Stimulated activated CD8-positive, alpha-beta memory T cell treated with anti-CD3 and anti-CD28 coated beads, Interleukin-4, amount 100 ng/mL, for 4 hours (primary cell): Measurements from ENCODE around the gene CYP2R1.

Source experiments
- DNase-seq, 2 donors: peaks; one replicate each; pipeline ENCODE4 v3.0.0-alpha.2; 2020; ENCODE audit warnings: low read depth in 2 of 2, low spot score in 1 of 2

Gene CYP2R1

DNA sequence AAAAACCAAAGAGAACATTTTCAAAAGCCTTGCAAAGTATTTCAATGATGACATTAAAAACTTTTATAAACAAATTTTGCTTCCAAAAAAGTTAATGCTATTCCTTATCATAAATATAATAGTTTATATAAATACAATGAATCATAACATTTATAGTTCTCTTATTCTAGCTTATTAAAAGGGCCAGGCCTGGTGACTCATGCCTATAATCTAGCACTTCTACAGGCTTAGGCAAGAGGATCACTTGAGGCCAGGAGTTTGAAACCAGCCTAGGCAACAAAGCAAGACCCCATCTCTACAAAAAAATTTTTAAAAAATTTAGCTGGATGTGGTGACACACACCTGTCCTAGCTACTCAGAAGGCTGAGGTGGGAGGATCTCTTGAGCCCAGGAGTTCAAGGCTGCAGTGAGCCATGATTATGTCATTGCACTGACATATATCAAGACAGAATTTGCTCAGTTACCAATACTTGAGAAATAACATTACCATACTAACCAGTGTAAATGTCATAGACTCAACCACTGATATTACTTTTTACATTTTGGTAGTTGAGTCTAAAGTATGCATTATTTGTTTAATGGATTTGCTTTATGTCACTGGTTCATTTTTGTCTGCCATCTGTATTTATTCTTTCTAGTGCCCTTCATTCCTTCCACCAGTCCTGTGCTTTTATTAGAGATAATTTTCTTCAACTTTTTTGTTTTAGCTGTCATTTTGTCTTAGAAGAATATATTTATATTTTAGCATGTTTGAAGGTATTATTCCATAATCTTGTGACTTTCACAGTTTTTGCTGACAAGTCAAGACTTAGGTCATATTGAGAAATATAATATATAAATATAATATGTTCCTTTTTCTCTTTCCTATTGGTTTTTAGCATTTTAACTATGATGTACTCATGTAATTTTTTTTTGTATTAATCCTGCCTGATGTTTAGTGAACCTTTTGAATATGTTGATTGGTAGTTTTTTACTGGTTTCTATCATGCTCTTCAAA lies 56.2 kb downstream of the CYP2R1 start:
- no peak for DNase-seq
